SKM-1 treated with dmso at 0.1 percent for 144 hours (cell line): ENCODE results near the gene NAA10.

Source experiments
- DNase-seq: peaks from one replicate; lab custom pipeline; 2025; ENCODE audit not compliant: unreplicated experiment; lab: John Stamatoyannopoulos, UW

NAA10 gene

DNA sequence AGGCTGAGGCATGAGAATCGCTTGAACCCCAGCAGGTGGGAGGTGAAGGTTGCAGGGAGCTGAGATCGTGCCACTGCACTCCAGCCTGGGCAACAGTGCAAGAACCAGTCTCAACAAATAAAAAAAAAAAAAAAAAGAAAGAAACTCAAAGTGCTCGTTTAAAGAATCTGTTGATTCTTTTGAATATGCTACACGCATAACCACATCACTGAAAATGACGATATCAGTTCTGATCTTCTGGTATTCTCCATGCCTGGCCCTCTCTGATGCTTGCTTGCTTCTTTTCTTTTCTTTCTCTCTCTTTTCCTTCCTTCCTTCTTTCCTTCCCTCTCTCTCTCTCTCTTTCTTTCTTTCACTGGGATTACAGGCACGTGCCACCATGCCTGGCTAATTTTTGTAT, 23.0 kb downstream of the NAA10 start:
- DNase-seq: no peak

DNA sequence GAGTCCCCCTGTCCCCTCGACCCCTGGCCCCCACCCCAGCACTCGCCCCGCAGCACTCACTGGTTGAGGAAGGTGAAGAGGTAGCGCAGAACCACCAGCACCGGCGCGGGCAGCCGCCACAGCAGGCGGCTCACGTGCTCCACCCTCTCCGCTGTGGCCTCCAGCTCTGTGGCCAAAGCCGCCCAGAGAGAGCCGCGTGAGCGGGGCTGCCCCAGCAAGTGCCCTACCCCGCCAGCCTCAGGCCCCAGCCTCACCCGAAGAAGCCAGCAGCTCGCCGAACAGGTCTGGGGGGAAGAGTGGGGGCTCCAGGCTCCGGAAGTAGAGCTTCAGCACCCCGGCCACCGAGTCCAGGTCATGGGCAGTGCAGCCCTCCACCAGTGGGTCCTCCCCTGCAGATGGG, 24.4 kb downstream of the NAA10 start:
- DNase-seq: no peak

DNA sequence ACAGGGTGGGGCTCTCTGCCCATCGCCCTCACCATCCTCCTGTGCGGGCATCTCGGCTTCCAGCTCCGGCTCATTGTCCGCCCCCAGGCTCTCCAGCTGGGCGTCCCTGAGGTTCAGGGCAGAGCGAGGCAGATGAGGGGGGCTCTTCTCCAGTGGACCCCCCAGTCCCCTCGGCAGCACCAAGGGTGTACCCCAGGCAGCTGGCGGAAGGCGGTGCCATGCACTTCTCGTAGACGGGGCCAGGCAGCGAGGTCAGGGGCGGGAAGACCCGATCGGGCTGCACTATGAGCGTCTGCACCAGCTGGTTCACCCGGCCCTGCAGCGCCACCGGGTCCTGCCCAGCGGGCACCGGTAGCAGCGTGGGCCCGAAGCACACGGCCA, 24.9 kb downstream of the NAA10 start:
- no peak for DNase-seq

- no peak for DNase-seq
Measured at GRCh38 chrX:153909024-153909979, 25.5 kb downstream of the NAA10 start.

DNA sequence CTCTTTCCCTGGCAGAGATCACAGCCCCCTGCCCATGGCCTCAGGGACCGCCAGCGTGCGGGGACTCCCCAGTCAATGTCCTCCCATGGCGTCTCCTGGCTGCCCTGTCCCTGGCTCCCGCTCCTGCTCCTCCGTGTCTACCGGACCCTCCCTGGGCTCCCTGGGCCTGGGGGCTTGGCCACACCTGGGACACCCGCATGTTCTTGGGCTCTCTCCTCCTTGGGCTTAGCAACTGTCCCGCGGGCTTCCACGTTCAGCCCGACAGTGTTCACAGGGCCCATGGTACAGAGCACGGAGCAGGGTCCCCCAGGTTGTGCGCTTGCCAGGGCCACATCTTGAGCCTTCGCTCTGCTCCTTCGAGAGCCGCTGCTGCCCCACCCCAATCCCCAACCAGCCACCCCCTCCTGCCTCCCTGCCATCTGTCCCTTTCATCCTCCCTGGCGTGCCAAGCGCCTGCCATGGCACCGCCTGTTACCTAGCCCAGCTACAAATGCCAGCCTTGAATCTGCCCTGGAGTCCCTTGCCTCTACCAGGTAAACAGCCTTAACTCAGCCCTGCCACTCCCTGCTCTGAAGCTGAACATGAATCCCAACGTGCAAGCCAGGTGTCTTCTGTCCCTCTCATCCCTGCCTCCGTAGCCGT, 26.5 kb downstream of the NAA10 start:
- DNase-seq: no peak

DNA sequence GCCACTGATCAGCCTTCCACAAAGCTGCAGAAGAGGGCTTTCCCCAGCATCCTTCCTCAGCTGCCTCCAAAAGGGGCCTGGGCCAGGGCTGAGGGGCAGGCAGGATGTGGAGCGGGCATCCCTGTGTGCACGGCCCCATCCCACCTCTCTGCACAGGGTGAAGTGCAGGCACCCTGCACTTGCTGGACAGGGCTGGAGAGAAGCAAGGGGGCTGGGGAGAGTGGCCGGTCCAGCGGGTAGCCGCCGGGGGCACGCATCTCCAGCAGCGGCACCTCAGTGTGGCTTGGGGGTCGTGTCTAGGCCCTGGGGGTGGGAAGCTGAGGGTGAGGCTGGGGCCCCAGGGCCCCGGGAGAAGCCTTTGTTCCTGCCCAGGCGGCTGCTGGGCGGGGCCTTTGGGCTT, 27.4 kb downstream of the NAA10 start:
- DNase-seq: no peak

GRCh38 chrX:153906126-153906917, 28.5 kb downstream of the NAA10 start:
- DNase-seq: no peak

GRCh38 chrX:153905481-153906095, 29.2 kb downstream of the NAA10 start:
- DNase-seq: no peak

DNA sequence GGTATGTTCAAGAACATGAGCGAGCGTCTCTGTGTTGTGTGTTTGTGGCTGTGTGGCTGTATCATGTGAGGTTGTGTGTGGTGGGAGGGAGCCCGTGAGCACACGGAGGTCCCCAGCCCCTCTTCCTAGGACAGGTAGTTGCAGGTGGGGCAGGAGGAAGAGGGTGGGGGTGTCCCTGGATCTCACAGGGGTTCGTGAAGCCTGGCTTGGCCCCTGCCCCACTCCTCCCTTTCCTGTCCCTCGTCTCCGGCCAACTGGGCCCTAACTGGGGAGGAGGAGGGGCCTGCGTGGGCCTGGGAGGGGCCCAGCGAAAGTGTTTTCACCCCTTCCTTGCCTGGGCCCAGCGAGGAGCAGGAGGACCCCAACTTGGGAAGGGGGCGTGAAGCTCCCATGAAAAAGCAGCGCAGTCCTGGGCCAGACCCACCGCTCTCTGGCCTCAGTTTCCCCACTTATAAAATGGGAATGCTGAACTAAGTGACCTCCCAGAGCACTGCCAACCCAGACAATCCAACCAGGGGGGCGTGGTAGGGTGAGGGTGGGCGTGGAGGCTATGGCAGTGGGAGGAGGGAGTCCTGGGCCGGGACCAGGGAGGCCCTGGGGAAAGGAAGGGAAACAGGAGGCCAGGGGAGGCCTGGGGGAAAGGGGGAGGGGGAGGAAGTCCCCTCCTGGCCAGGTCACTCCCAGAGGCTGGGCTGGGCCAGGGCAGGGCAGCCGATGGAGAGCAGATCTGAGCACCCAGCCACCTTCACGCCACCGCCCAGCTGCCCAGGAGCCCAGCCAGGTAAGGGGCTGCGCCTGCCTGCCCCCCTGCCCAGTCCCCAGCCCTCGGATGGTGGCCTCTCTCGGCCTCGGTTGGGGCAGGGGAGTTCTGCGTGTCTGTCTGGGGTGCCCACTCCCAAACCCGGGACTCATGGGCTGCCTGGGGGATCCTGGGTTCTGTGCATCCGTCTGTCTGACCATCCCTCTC, 30.6 kb downstream of the NAA10 start, which contains the start of gene AVPR2:
TSS of gene AVPR2 (plus strand) at position 683 of the 967 bp plus-strand sequence. CDS start 473 bp downstream, outside the sequence.
- no peak for DNase-seq

DNA sequence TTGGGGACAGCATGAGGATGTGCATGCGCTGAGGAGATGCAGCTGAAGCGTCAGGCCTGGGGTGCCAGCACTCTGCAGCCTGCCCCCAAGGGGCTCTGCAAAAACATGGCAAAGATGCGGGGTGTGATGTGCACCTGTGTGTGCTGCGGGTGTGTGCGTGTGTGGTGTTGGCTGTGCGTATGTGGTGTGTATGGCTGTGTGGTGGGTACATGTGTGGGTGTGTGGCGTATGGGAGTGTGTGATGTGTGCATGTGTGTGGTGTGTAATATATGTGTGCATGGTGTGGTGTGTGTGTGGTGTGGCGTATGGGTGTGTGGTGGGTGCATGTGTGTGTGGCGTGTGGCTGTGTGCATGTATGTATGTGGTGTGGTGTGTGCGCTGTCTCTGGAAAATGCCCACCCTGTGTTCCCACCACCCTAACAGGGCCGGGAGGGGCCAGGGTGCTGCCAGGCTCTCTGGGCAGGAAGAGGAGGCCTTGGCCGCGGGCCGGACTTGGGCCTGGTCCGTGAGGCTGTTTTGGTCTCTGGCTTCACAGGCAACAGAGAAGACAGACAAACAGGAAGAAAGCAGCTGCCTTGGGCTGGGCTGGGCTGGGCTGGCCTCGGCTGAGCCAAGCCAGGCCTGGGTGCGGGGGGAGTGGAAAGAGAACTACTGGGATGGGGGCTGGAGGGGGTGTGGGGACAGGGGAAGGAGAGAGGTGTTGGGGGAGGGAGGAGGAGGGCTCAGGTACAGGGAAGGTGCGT, 31.4 kb downstream of the NAA10 start:
- DNase-seq: no peak

- no peak for DNase-seq
Measured at GRCh38 chrX:153902385-153902784, 32.5 kb downstream of the NAA10 start.

- DNase-seq: no peak
Measured at GRCh38 chrX:153901753-153902140, 33.1 kb downstream of the NAA10 start.

- peak; percentile 69 for DNase-seq
Measured at GRCh38 chrX:153900831-153901752, 33.7 kb downstream of the NAA10 start.

- no peak for DNase-seq
Measured at GRCh38 chrX:153897899-153898298, 36.9 kb downstream of the NAA10 start.

- DNase-seq: no peak
Measured at GRCh38 chrX:153889123-153889522, 45.7 kb downstream of the NAA10 start.

DNA sequence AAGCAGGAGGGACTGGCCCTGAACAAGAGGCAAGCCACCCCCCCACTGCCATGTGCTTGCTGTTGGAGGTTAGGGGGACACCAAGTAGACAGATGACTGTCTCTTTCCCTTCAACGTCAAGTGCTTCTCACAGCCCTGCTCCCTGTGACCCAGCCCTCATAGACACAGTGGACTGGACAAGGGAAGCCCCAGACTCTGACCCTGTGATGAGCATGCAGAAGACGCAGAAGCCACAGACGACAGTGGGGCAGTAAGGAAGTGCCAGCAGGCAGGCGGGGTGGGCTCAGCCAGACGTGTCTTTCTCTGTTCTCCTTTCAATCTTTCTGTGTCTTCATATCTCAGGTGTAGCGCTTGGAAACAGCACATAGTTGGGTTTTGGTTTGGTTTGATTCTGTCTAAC, 46.5 kb downstream of the NAA10 start:
- DNase-seq: no peak

GRCh38 chrX:153887385-153887784, 47.5 kb downstream of the NAA10 start:
- no peak for DNase-seq

DNA sequence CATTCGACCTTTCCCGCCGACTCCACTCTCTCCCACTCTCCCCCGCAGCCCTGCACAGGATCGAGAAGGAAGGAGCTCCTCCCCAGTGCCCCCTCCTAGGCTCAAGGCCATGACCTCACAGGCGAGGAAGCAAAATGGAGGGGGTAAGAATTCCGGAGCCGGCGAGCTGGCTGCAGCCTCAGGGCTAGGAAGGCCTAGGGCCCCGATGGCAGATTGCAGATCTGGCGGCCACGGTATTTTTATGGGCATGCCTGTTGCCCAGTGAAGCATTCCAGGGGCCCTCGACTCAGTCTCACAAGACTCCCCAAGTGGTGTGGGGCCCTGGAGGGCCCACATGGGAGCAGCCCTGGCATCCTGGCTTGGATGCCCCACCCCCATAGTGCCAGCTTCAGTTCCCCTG, 47.9 kb downstream of the NAA10 start:
- no peak for DNase-seq
